OCI-LY7 (cell line): Measurements from ENCODE around the gene ATP2C1. TPM values are rescaled to one million over a fixed set of nuclear protein-coding genes. Genes with fewer than 3 reads are reported as not detected.
A peak's percentile ranks its signal among the peaks of the same experiment; 100 is the strongest.

ENCODE experiments used
- BruUV-seq: library from RNA; stranded (reverse); fragments of 400-500 nt; replicated peaks from 2 replicates; lab custom pipeline; 2021; lab: Mats Ljungman, UMichigan
- CTCF ChIA-PET: fragments of 300-600 bp; sonication (Branson Sonifier 250); formaldehyde crosslinking; loops from one replicate; lab custom pipeline; 2022; ENCODE audit warnings: antibody characterized with exemption; ENCODE audit not compliant: unreplicated experiment; lab: Charles Lee
- POLR2A ChIA-PET: fragments of 300-600 bp; sonication (Branson Sonifier 250); formaldehyde crosslinking; loops from one replicate; lab custom pipeline; 2022; ENCODE audit warnings: antibody characterized with exemption; lab: Charles Lee
- DNase-seq: peaks from one replicate; pipeline ENCODE4 v3.0.0-alpha.2; 2015; ENCODE audit warnings: low spot score
- H2AFZ ChIP-seq: fragments of 200-600 bp; sonication (generic), shearing (Covaris generic); 2 replicates; pipeline ENCODE4 v1.6.1; 2014; ENCODE audit warnings: mild to moderate bottlenecking, antibody characterized with exemption, low read length, moderate library complexity
- H3K27ac ChIP-seq: fragments of 200-600 bp; sonication (generic); 2 replicates; pipeline ENCODE4 v1.5.1; 2014; ENCODE audit warnings: mixed run types, low read depth, mild to moderate bottlenecking, moderate library complexity, low read length, inconsistent platforms; ENCODE audit not compliant: poor library complexity, severe bottlenecking
- H3K36me3 ChIP-seq: fragments of 200-600 bp; sonication (generic); 2 replicates; pipeline ENCODE4 v1.6.1; 2014; ENCODE audit warnings: mild to moderate bottlenecking, antibody characterized with exemption, low read length, moderate library complexity, mixed read lengths; ENCODE audit not compliant: insufficient read depth
- H3K4me1 ChIP-seq: fragments of 200-600 bp; sonication (generic); 2 replicates; pipeline ENCODE4 v1.5.1; 2014; ENCODE audit warnings: mild to moderate bottlenecking, low read length; ENCODE audit not compliant: insufficient read depth, poor library complexity, severe bottlenecking
- H3K4me2 ChIP-seq: fragments of 200-600 bp; sonication (generic); 2 replicates; pipeline ENCODE4 v1.6.1; 2014; ENCODE audit warnings: mild to moderate bottlenecking, low read length
- H3K4me3 ChIP-seq: fragments of 200-600 bp; sonication (generic); 2 replicates; pipeline ENCODE4 v1.5.1; 2014; ENCODE audit warnings: mild to moderate bottlenecking, low read depth, low read length; ENCODE audit not compliant: poor library complexity, severe bottlenecking
- H3K79me2 ChIP-seq: fragments of 200-600 bp; sonication (generic); 2 replicates; pipeline ENCODE4 v1.6.1; 2016; ENCODE audit warnings: low read depth, mild to moderate bottlenecking, low read length, moderate library complexity, mixed read lengths; ENCODE audit not compliant: insufficient read depth
- H3K9me2 ChIP-seq: fragments of 200-600 bp; sonication (generic); 2 replicates; pipeline ENCODE4 v1.6.1; 2016; ENCODE audit warnings: mild to moderate bottlenecking, low read length, mixed read lengths; ENCODE audit not compliant: insufficient read depth
- H3K9me3 ChIP-seq: fragments of 200-600 bp; sonication (generic); 2 replicates; pipeline ENCODE4 v1.6.1; 2014; ENCODE audit warnings: mild to moderate bottlenecking, mixed run types, low read length, mixed read lengths
- H4K20me1 ChIP-seq: fragments of 200-600 bp; sonication (generic); 2 replicates; pipeline ENCODE4 v1.6.1; 2014; ENCODE audit warnings: mild to moderate bottlenecking, antibody characterized with exemption, low read length, moderate library complexity, mixed read lengths; ENCODE audit not compliant: insufficient read depth
- EZH2phosphoT487 ChIP-seq: fragments of 200-600 bp; sonication (generic); IDR thresholded peaks from 2 replicates; pipeline ENCODE4 v1.6.1; 2018; ENCODE audit warnings: low read depth, borderline replicate concordance, mild to moderate bottlenecking, mixed run types, antibody characterized with exemption, low read length, moderate library complexity, mixed read lengths
- intact Hi-C: fragments of 100-400 bp; cut with micrococcal nuclease; formaldehyde crosslinking; loops from one replicate; pipeline ENCODE4 v1.10.0; 2022; ENCODE audit not compliant: unreplicated experiment
- total RNA-seq, 2 experiments: library from RNA; depleted of rRNA in 1 of 2; stranded (reverse); fragments of >200 nt in 1 of 2; shearing (Covaris generic) in 1 of 2; gene quantifications; 2 replicates each; pipeline ENCODE4 v1.2.3, GENCODE V29; 2014 to 2022
- TF ChIP-seq, protein P1 (sequence below): fragments of 200-600 bp; sonication (generic); conservative IDR thresholded peaks from 2 replicates; pipeline ENCODE4 v1.5.1; 2014; ENCODE audit warnings: mild to moderate bottlenecking, antibody characterized with exemption, low read length, moderate library complexity, mixed read lengths

Gene ATP2C1
- total RNA-seq, 2 experiments from 2014 or later, result 31.1 to 56.8 TPM

GRCh38 chr3:130892759-130893375 is 1.0 kb upstream of the ATP2C1 start:
- Histone ChIP-seq H2AFZ (peak overlapping the region; percentile 77), H3K9me2 (no peaks in the 10 kb centered on the region), H4K20me1 (peaks cover 25% of the 10 kb centered on the region), H3K4me3 (peak overlapping the region; percentile 80), H3K9me3 (no peaks in the 10 kb centered on the region), H3K4me1 (peaks cover 30% of the 10 kb centered on the region), H3K4me2 (peak overlapping the region; percentile 83), H3K36me3 (no peaks in the 10 kb centered on the region), H3K79me2 (peaks cover 37% of the 10 kb centered on the region), H3K27ac (peak overlapping the region; percentile 68)
- POLR2A ChIA-PET, result interaction anchor here (0.7 to 3.1 kb wide), 8 partner anchors 21 to 150 kb away, joined by 3 to 16 read pairs (median 6); partner anchors contain the start of genes ASTE1 and NEK11
- no TSS peak for BruUV-seq
- TF ChIP-seq, protein P1, sequence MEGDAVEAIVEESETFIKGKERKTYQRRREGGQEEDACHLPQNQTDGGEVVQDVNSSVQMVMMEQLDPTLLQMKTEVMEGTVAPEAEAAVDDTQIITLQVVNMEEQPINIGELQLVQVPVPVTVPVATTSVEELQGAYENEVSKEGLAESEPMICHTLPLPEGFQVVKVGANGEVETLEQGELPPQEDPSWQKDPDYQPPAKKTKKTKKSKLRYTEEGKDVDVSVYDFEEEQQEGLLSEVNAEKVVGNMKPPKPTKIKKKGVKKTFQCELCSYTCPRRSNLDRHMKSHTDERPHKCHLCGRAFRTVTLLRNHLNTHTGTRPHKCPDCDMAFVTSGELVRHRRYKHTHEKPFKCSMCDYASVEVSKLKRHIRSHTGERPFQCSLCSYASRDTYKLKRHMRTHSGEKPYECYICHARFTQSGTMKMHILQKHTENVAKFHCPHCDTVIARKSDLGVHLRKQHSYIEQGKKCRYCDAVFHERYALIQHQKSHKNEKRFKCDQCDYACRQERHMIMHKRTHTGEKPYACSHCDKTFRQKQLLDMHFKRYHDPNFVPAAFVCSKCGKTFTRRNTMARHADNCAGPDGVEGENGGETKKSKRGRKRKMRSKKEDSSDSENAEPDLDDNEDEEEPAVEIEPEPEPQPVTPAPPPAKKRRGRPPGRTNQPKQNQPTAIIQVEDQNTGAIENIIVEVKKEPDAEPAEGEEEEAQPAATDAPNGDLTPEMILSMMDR, result peak; percentile 97
- no peak for TF ChIP-seq EZH2phosphoT487
- intact Hi-C loops, result loop anchor here (1.0 to 10.0 kb wide), 4 partner anchors 133 to 1522 kb away; partner anchors contain the start of genes ASTE1, DNAJC13, MRPL3 and NEK11
- DNase-seq, result peak; percentile 86
- CTCF ChIA-PET, result interaction anchor here (0.6 to 2.2 kb wide), 3 partner anchors 23 to 133 kb away, joined by 3 to 8 read pairs (median 3); no protein-coding TSS in a partner anchor

- H3K36me3 ChIP-seq, result no peaks in the 10 kb centered on the region
- H2AFZ ChIP-seq, result peak overlapping the region; percentile 87
- H3K9me2 ChIP-seq, result no peaks in the 10 kb centered on the region
- CTCF ChIA-PET, result interaction anchor here (0.5 to 2.2 kb wide), 3 partner anchors 20 to 366 kb away, joined by 3 to 8 read pairs (median 3); no protein-coding TSS in a partner anchor
- H3K27ac ChIP-seq, result peak overlapping the region; percentile 68
- H4K20me1 ChIP-seq, result peaks cover 36% of the 10 kb centered on the region
- DNase-seq, result peak; percentile 40
- no TSS peak for BruUV-seq
- TF ChIP-seq, protein P1, result 0 out of 2 replicates have a peak, but pooled peaks have one; percentile 27
- no peak for TF ChIP-seq EZH2phosphoT487
- peak overlapping the region; percentile 91 for H3K4me2 ChIP-seq
- H3K79me2 ChIP-seq, result peaks cover 52% of the 10 kb centered on the region
- POLR2A ChIA-PET, result interaction anchor here (0.6 to 3.1 kb wide), 10 partner anchors 9 to 151 kb away, joined by 3 to 16 read pairs (median 5); partner anchors contain the start of genes ASTE1, NEK11 and PIK3R4
- H3K9me3 ChIP-seq, result no peaks in the 10 kb centered on the region
- H3K4me1 ChIP-seq, result peaks cover 33% of the 10 kb centered on the region
- peak overlapping the region; percentile 80 for H3K4me3 ChIP-seq
- intact Hi-C loops, result loop anchor here (5.0 to 10.0 kb wide), 2 partner anchors 608 to 1520 kb away; partner anchors contain the start of genes DNAJC13 and MRPL3
Measured at GRCh38 chr3:130894130-130894985, 474 bp downstream of the ATP2C1 start.
